ENCODE measurements around the gene FJX1.

Gene FJX1

DNA sequence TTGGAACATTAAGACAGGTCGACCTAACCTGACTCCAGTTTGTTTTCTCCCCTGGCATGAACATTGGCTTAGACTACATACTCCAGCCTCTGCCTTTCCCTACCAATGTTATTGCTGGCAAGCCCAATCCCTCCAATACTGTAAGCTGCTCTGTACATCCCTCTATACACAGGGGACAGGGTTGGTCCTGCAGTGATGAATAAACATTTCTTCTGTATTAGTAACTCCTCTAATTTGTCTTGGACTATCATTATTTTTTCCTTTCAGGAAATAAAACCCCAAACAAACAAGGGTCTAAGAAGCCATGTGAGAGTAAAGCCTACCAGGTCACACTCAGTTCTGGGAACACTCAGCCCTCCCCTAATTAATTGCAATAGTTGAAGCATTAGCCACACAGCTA, 35.1 kb upstream of the FJX1 start:
- CTCF ChIA-PET: interaction anchor here (0.6 kb wide), 1 partner anchor 286 kb away, joined by 6 read pairs; no protein-coding TSS in a partner anchor
- no peak for TF ChIP-seq CTCF (conservative IDR thresholded peaks at IDR 0.05; ENCODE audit: low read depth)
- POLR2A ChIA-PET (ENCODE audit: low non-redundant PET): interaction anchor here (0.6 kb wide), 1 partner anchor 350 kb away, joined by 5 read pairs; no protein-coding TSS in a partner anchor
- DNase-seq (ENCODE audit: low spot score): no peak
- H3K27ac ChIP-seq: no peak overlapping the region

GRCh38 chr11:35583843-35584242, 34.4 kb upstream of the FJX1 start:
- no peak for TF ChIP-seq CTCF (conservative IDR thresholded peaks at IDR 0.05; ENCODE audit: low read depth)
- ChIA-PET CTCF (interaction anchor here (0.6 kb wide), 1 partner anchor 285 kb away, joined by 6 read pairs; no protein-coding TSS in a partner anchor), POLR2A (ENCODE audit: low non-redundant PET) (interaction anchor here (0.6 kb wide), 1 partner anchor 349 kb away, joined by 5 read pairs; no protein-coding TSS in a partner anchor)
- H3K27ac ChIP-seq: no peak overlapping the region
- no peak for DNase-seq (ENCODE audit: low spot score)

GRCh38 chr11:35584321-35584720, 33.9 kb upstream of the FJX1 start:
- H3K27ac ChIP-seq: no peak overlapping the region
- peak; percentile 75 for DNase-seq (ENCODE audit: low spot score)
- POLR2A ChIA-PET (ENCODE audit: low non-redundant PET): no interaction called here
- CTCF ChIA-PET: no interaction called here
- TF ChIP-seq CTCF (conservative IDR thresholded peaks at IDR 0.05; ENCODE audit: low read depth): no peak

- ChIA-PET CTCF (interaction anchor here (0.6 kb wide), 1 partner anchor 43 kb away, joined by 3 read pairs; no protein-coding TSS in a partner anchor), POLR2A (ENCODE audit: low non-redundant PET) (no interaction called here)
- TF ChIP-seq CTCF (conservative IDR thresholded peaks at IDR 0.05; ENCODE audit: low read depth): no peak
- H3K27ac ChIP-seq: no peak overlapping the region
- DNase-seq (ENCODE audit: low spot score): no peak
Measured at GRCh38 chr11:35585416-35585815, 32.8 kb upstream of the FJX1 start.

DNA sequence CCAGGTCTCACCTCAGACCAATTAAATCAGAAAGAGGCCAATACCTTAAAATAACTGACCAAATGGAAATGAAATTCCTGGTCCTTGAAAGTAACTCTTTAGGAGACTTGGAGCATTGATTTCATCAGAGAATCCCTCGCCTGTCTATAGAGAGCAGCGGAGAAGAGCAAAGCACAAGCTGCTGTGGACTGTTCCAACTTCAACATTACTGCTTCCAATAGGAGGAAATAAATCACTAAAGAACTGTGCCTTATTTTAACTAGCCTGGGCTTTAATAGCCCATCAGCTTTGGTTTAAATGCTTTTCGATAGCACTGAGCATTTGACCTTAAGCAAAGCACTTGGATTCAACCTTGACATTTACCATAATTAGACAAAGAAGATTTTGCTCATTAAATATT, 32.0 kb upstream of the FJX1 start:
- no peak overlapping the region for H3K27ac ChIP-seq
- POLR2A ChIA-PET (ENCODE audit: low non-redundant PET): no interaction called here
- CTCF ChIA-PET: no interaction called here
- TF ChIP-seq CTCF (conservative IDR thresholded peaks at IDR 0.05; ENCODE audit: low read depth): no peak
- DNase-seq (ENCODE audit: low spot score): no peak

GRCh38 chr11:35587972-35588371, 30.3 kb upstream of the FJX1 start:
- ChIA-PET CTCF (no interaction called here), POLR2A (ENCODE audit: low non-redundant PET) (no interaction called here)
- H3K27ac ChIP-seq: no peak overlapping the region
- no peak for TF ChIP-seq CTCF (conservative IDR thresholded peaks at IDR 0.05; ENCODE audit: low read depth)
- no peak for DNase-seq (ENCODE audit: low spot score)

DNA sequence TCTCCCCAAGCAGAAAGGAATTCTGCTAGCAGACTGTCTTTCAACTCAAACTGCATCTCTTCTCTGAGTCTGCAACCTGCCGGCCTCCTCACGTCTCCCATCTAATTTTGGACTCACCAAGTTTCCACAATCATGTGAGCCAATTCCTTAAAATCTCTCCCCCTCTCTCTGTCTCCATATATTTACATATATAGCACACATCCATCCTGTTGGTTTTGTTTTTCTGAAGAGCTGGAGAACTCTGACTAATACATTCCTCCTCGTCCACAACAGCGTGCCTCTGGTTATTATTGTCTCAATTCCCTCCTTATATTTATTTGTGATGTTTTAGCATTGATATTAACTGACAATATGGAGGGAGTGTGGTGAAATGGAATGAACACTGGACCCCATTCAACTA, 29.6 kb upstream of the FJX1 start:
- TF ChIP-seq CTCF (conservative IDR thresholded peaks at IDR 0.05; ENCODE audit: low read depth): no peak
- DNase-seq (ENCODE audit: low spot score): no peak
- no peak overlapping the region for H3K27ac ChIP-seq
- ChIA-PET POLR2A (ENCODE audit: low non-redundant PET) (no interaction called here), CTCF (no interaction called here)
